GM15510 (cell line): ENCODE measurements around the gene TRAF3IP3.

ENCODE experiments used
- POLR2A ChIP-seq: IDR thresholded peaks from 3 replicates; pipeline ENCODE4 v1.6.1; 2011; ENCODE audit warnings: borderline replicate concordance; ENCODE audit not compliant: insufficient read length; ENCODE audit errors: extremely low read depth

TRAF3IP3 gene

GRCh38 chr1:209769971-209770370, 14.1 kb downstream of the TRAF3IP3 start:
- no peak for TF ChIP-seq POLR2A

GRCh38 chr1:209770636-209771415, 15.0 kb downstream of the TRAF3IP3 start:
- peak; percentile 28 for TF ChIP-seq POLR2A

GRCh38 chr1:209772126-209772525, 16.3 kb downstream of the TRAF3IP3 start:
- TF ChIP-seq POLR2A, result no peak

GRCh38 chr1:209774592-209774991, 18.7 kb downstream of the TRAF3IP3 start:
- no peak for TF ChIP-seq POLR2A

- TF ChIP-seq POLR2A, result no peak
Observed at GRCh38 chr1:209775678-209776077, 19.8 kb downstream of the TRAF3IP3 start.

DNA sequence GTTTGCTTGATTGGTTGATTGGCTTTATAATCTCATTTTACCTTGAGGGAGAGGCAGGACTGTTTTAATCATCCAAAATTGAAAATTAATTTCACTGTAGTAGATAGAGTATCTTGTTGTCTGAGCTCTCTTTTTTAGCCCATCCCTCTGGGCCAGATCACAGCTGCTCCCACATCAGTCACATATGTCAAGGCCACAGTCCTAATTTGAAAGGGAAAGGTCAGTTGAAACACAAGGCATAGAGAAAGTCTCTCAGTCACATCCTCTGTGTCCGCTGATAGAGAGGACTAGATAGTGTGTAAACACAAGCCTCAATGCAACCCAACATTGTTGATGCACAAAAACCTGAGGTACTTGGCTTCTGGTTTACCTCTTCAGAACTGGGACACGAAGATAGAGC, 21.7 kb downstream of the TRAF3IP3 start:
- no peak for TF ChIP-seq POLR2A

- no peak for TF ChIP-seq POLR2A
Observed at GRCh38 chr1:209778102-209778501, 22.2 kb downstream of the TRAF3IP3 start.

DNA sequence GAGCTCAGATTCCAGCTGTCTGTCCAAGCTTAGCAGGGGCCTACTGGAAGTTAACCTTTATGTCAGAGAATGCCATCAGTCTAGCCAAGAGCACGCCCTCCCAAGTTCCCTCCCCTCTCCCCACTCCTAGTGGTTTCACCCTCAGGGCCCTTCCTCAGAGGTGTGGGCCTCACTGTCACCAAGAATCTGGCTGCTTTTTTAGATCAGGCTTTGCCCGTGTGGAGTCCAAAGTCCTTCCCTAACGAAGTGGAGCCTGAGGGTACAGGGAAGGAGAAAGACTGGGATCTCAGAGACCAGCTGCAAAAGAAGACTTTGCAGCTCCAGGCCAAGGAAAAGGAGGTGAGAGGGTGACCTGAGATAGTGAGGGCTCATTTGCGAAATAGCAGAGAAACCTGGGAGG, 24.4 kb downstream of the TRAF3IP3 start:
- no peak for TF ChIP-seq POLR2A

GRCh38 chr1:209783386-209783785, 27.5 kb downstream of the TRAF3IP3 start:
- no peak for TF ChIP-seq POLR2A

DNA sequence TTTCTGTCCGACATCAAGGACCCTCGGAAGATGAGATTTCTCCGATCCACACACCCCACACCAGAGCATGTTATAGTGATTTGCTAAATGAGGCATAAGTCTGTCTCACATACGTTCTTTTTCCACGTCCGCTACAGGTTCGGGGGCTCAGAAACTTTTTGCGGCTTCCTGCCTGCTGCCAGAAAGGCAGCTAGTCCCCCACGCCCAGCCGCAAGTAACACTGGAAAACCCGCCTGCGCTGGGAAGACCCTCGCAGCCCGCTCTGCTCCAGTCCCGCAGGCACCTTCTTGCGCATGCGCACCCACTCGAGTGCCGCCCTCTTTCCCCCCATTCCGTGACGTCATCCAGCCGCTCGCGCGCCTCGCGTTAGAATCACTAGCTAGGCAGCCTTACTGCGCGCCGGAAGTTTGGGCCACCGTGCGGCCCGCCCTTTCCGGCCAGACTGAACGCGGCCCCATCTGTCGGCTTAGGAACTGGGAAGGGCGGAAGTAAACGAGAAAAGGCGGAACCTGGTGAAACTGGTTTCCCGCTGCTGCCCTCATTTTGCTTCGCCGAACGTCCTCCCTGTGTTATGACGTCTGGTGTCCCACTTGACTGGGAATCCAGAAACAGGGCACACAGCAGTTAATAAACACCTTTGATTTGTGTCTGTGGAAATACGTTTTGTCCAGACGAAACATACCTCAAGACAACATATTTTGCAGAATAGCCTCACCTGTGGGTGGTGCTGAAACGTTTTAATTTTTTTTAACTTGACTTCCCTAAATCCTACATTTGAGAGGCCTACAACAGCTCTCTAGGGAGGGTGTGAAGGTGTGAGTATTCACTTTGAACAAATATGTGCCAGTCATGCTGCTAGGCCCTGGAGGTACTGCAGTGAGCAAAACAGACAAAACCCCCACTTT, 28.7 kb downstream of the TRAF3IP3 start, which contains the start of gene C1orf74:
TSS of gene C1orf74 (minus strand) at position 295 of the 905 bp plus-strand sequence. CDS start 925 bp downstream, outside the sequence.
- peak; percentile 96 for TF ChIP-seq POLR2A

DNA sequence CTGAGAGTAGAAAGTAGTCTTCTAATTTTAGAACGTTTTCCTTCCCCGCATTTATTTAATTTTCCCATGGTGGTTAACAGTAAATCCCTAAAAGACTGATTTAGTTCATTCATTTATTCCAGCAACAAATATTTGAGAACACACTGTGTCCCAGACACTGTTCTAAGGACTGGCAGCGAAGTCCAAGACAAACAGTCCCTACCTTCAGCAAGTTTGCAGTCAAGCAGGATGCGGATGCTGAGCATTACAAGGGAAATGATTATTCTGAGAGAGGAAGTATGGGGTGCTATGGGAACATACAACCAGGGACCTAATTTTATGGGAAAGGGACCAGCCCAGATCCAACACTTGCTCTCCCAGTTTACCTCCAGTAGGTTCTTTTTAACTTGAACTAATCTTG, 29.7 kb downstream of the TRAF3IP3 start:
- no peak for TF ChIP-seq POLR2A

- no peak for TF ChIP-seq POLR2A
Observed at GRCh38 chr1:209786146-209786545, 30.3 kb downstream of the TRAF3IP3 start.

GRCh38 chr1:209787551-209787950, 31.7 kb downstream of the TRAF3IP3 start:
- no peak for TF ChIP-seq POLR2A

DNA sequence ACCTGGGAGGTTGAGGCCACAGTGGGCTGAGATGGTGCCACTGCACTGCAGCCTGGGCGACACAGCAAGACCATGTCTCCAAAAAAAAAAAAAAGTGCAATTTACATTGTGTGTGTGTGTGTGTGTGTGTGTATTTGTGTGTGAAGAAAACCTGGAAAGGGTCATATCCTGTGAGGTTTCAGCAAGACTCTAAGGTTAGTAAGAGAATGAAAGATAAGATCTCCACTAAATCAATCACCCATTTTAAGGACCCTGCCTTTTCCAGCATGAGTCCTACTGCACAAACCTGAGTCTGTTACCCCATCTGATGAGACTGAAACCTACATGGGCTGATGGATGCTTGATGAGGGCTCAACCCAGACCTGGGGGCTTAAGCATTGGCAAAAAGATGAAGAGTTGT, 33.4 kb downstream of the TRAF3IP3 start:
- no peak for TF ChIP-seq POLR2A
